GM13977 (cell line): Measurements from ENCODE around the gene CACNA1D.

ENCODE experiments used
- DNase-seq: peaks from one replicate; pipeline ENCODE4 v3.0.0; 2012; ENCODE audit warnings: low spot score
- in situ Hi-C: fragments of 300-500 bp; cut with MboI; formaldehyde crosslinking; loops from one replicate; pipeline ENCODE4 v1.12.0; 2022; ENCODE audit warnings: low sequenced_read_pairs, low pct_unique_long_range_greater_than_20kb, mixed read lengths, inconsistent platforms; ENCODE audit not compliant: unreplicated experiment
- TF ChIP-seq, protein P1 (sequence below): IDR thresholded peaks from 2 replicates; pipeline ENCODE4 v1.5.1; 2012; ENCODE audit warnings: mild to moderate bottlenecking, control low read depth; ENCODE audit not compliant: insufficient read depth; ENCODE audit errors: extremely low read depth, missing control alignments

CACNA1D gene

DNA sequence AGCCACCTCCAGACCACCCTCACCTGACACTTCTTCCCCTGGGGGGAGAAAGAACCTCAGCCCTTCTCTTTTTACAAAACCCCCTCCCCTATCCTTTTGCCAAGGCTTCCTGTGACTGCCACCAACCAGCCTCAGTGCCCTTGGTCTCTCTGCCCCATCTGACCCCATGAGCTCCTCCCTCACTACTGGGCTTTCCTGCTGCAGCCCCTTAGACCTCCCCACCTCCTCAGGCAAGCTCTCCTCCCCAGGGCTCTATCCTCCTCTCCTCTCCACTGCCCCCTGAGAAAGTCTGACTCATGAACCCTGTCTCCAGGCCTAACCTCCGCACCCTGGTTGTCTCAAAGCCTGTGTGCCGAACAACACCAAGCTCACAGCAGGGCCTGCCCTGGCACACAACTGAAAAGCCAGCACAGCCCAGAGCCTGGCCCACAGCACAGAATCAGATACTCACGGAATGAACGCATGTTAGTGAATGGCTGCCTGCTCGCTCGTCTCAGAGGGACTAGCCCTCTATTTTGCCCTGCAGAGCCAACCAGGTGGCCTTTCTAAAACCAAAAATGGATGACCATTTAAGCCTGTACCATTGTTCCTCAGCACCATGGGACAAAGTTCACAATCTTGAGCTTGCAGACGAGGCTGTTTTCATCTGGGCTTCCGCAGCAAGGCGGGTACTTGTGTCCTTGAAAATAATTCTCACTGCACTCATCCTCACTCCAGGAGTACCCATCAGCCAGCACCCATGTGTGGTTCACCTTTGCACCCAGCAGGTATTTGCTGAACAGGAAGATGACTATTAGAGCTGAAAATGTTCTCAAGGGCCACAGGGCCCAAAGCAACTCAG is 350.1 kb downstream of the CACNA1D start:
- in situ Hi-C loops = no loop called here
- DNase-seq = no peak
- TF ChIP-seq, protein P1, sequence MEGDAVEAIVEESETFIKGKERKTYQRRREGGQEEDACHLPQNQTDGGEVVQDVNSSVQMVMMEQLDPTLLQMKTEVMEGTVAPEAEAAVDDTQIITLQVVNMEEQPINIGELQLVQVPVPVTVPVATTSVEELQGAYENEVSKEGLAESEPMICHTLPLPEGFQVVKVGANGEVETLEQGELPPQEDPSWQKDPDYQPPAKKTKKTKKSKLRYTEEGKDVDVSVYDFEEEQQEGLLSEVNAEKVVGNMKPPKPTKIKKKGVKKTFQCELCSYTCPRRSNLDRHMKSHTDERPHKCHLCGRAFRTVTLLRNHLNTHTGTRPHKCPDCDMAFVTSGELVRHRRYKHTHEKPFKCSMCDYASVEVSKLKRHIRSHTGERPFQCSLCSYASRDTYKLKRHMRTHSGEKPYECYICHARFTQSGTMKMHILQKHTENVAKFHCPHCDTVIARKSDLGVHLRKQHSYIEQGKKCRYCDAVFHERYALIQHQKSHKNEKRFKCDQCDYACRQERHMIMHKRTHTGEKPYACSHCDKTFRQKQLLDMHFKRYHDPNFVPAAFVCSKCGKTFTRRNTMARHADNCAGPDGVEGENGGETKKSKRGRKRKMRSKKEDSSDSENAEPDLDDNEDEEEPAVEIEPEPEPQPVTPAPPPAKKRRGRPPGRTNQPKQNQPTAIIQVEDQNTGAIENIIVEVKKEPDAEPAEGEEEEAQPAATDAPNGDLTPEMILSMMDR = no peak

DNA sequence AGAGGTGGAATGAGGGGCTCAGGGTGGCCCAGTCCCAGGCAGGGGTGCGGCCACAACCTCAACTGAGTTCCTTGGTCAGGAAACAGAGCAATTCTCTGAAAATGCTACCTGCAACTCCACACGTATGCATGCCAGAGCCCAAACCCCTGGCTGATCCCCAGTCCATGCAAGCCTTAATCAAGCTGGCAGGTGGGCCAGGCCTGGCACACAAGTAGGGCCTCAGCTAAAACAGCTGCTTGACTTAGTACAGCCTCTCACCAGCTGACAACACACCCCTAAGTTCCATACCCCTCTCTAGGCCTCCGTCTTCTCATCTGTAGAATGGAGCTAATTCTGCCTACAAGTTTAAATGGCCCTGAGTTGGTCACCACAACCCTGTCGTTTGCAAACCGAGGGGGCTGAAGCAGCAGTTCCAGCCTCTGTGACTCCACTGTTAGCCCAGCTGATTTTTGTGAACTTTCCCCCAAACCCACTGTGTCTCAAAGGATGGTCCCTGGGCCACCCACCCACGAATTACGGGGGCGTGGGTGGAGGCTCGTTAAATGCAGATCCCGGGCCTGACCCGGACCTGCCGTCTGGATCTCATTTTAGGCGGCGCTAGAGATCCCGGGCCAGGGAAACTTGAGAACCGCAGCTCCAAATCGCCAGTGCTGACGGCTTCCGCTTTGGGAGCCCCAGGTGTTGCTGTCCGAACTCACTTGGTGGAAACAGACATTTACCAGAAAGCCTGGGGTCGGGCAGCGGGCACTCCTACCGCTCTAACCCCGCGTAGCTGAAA is 350.9 kb downstream of the CACNA1D start:
- in situ Hi-C loops = no loop called here
- peak; percentile 75 for DNase-seq
- TF ChIP-seq, protein P1 = peak; percentile 36

DNA sequence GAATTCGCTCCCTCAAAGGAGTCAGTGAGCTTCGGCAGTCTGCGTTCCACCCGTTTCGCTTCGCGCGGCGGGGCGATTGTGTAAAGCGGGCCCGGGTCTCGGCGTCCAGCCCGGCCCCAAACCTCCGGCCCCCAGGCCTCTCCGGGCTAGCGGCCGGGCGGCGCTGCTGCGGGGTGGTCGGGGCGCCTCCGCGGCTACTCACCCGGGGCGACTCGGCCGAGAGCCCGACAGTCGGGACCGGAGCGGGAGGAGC is 351.4 kb downstream of the CACNA1D start:
- no peak for DNase-seq
- in situ Hi-C loops = no loop called here
- TF ChIP-seq, protein P1 = no peak

DNA sequence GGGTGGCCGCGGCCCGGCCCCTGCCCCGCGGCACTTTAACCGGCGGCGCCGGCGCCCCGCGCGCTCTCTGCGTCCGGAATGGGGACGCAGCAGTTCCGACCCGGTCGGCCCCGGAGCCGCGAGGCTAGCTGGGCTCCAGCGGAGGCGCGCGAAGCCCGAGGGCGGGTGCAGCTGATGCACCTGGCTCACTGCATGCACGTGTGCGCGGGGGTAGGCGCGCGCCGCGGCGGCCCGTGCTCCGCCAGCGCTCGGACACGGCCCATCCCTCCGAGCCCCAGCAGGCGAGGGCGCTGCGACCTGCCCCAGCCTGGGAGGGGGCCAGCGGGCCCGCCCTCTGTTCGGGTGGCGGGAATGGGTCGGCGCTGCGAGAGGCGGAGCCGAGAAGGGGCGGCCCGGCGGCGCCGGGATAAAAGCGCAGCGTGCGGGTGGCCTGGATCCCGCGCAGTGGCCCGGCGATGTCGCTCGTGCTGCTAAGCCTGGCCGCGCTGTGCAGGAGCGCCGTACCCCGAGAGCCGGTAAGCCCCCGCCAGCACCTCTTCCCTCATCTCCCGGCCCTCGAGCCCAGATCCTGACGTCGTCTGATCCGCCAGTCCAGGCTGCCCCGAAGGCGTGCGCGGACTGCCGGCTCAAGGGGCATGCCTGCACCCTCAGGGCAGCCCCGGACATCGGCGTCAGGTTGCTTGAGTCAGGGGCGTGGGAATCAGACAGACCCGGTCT is 351.9 kb downstream of the CACNA1D start, which contains the start of the genes CHDH and IL17RB:
Gene CHDH (minus strand): TSS at position 286 of the 717 bp plus-strand sequence. CDS start 22,411 bp downstream, outside the sequence.
Gene IL17RB (plus strand): TSS at position 435 of the 717 bp plus-strand sequence. CDS start 21 bp downstream, at position 456.
- in situ Hi-C loops = no loop called here
- TF ChIP-seq, protein P1 = peak; percentile 15
- peak; percentile 73 for DNase-seq

DNA sequence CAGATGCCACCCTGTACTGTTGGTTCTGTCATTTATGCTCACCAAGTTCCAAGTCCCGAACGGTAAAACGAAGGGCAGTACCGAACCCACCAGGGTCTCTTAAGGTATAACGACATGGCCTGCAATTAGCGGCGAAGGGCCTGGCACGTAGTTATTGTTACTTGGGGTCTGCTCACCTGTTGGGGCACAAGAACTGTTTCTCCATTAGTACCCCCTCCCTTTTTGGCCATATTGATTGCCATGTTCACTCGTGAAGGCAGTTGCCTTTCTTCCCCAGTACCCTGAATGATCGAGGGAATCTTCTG is 352.4 kb downstream of the CACNA1D start:
- in situ Hi-C loops = no loop called here
- TF ChIP-seq, protein P1 = no peak
- no peak for DNase-seq

DNA sequence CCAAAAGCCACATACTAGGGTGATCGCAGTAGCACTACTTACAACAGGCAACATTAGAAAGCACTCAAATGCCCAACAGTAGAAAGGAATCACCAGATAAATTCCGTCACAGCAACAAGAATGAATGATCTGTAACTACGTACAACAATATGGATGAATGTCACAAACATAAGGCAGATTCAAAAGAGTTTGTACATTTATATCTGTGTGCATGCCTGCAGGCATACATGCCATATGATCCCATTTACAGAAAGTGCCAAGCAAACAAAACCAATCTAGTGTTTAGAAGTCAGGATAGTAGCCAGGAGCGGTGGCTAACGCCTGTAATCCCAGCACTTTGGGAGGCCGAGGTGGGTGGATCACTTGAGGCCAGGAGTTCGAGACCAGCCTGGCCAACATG is 355.5 kb downstream of the CACNA1D start:
- TF ChIP-seq, protein P1 = no peak
- DNase-seq = no peak
- in situ Hi-C loops = no loop called here
